GM03348 (cell line): ENCODE measurements around the gene NR1H3.
"Not testable (repeated sequence)": the region's sequence is repeated elsewhere in the genome, so short reads cannot be mapped to it uniquely, and the experiment has no call there.

Experiments used
- DNase-seq: peaks from one replicate; pipeline ENCODE4 v3.0.0; 2012; ENCODE audit warnings: low spot score

Gene NR1H3

GRCh38 chr11:47306484-47306844 lies 48.7 kb downstream of the NR1H3 start:
- no peak for DNase-seq

GRCh38 chr11:47308050-47308823 lies 50.4 kb downstream of the NR1H3 start:
- no peak for DNase-seq

- peak; percentile 58 for DNase-seq
These were observed 57.2 kb downstream of the NR1H3 start for GRCh38 chr11:47314992-47315391.

GRCh38 chr11:47316501-47316900 lies 58.7 kb downstream of the NR1H3 start:
- not testable (repeated sequence) for DNase-seq

- no peak for DNase-seq
These were observed 59.5 kb downstream of the NR1H3 start for GRCh38 chr11:47317064-47317828.

- DNase-seq, result no peak
These were observed 60.4 kb downstream of the NR1H3 start for GRCh38 chr11:47318166-47318565.
